HEK293 (cell line): ENCODE results near the gene METTL14.

ENCODE experiments used
- CTCF ChIA-PET: fragments of 350-600 bp; formaldehyde crosslinking; extraction: SDS; loops from one replicate; lab custom pipeline; 2021; ENCODE audit warnings: antibody characterized with exemption; lab: Yijun Ruan, JAX
- POLR2A ChIA-PET: fragments of 300-600 bp; formaldehyde crosslinking; extraction: SDS; loops from one replicate; lab custom pipeline; 2020; ENCODE audit warnings: antibody characterized with exemption, inconsistent platforms; lab: Yijun Ruan, JAX
- H3K27ac ChIP-seq: fragments of 200-500 bp; sonication (Bioruptor generic); 2 replicates; pipeline ENCODE4 v1.5.1; 2014; ENCODE audit warnings: low read depth, low read length, control low read depth, inconsistent platforms; ENCODE audit errors: extremely low read depth
- H3K36me3 ChIP-seq, 2 experiments: fragments of 200-500 bp in 1 of 2; sonication (Bioruptor generic) in 1 of 2; 1 replicate in 1 of 2; 2 replicates in 1 of 2; pipeline ENCODE4 v1.5.1; 2014 to 2017; ENCODE audit warnings: inconsistent platforms in 2 of 2, low read length in 2 of 2; ENCODE audit not compliant: control insufficient read depth in 2 of 2, insufficient read depth in 1 of 2
- H3K4me1 ChIP-seq: fragments of 200-500 bp; sonication (Bioruptor generic); 2 replicates; pipeline ENCODE4 v1.5.1; 2014; ENCODE audit warnings: mild to moderate bottlenecking, low read length, inconsistent platforms; ENCODE audit not compliant: control insufficient read depth, insufficient read depth
- H3K4me3 ChIP-seq: 2 replicates; pipeline ENCODE4 v1.5.1; 2011; ENCODE audit warnings: low read depth, mild to moderate bottlenecking, control low read depth, low read length, moderate library complexity
- H3K9me3 ChIP-seq: fragments of 200-500 bp; sonication (Bioruptor generic); 2 replicates; pipeline ENCODE4 v1.5.1; 2014; ENCODE audit warnings: low read depth, low read length, inconsistent platforms; ENCODE audit not compliant: control insufficient read depth, insufficient read depth
- BCL11A ChIP-seq: fragments of 450-650 bp; formaldehyde crosslinking; IDR thresholded peaks from 2 replicates; pipeline ENCODE4 v1.5.1; 2016; ENCODE audit warnings: low read depth, missing biosample characterization, missing genetic modification characterization
- SETDB1 ChIP-seq: IDR thresholded peaks from one replicate; pipeline ENCODE4 v1.6.1; 2017; ENCODE audit warnings: mild to moderate bottlenecking, low read length, moderate library complexity, mixed read lengths; ENCODE audit not compliant: insufficient read length
- ZBTB21 ChIP-seq: fragments of 450-650 bp; formaldehyde crosslinking; IDR thresholded peaks from 2 replicates; pipeline ENCODE4 v1.5.1; 2017; ENCODE audit warnings: missing biosample characterization, missing genetic modification characterization
- ZNF394 ChIP-seq: fragments of 450-650 bp; formaldehyde crosslinking; IDR thresholded peaks from 2 replicates; pipeline ENCODE4 v1.5.1; 2016; ENCODE audit warnings: missing biosample characterization, missing genetic modification characterization, mild to moderate bottlenecking, moderate library complexity, borderline replicate concordance
- ZNF571 ChIP-seq: fragments of 450-650 bp; formaldehyde crosslinking; IDR thresholded peaks from 2 replicates; pipeline ENCODE4 v1.5.0; 2017; ENCODE audit warnings: missing biosample characterization, missing genetic modification characterization
- ZNF600 ChIP-seq: fragments of 450-650 bp; formaldehyde crosslinking; IDR thresholded peaks from 2 replicates; pipeline ENCODE4 v1.5.1; 2016; ENCODE audit warnings: missing biosample characterization, missing genetic modification characterization
- ZNF621 ChIP-seq: fragments of 450-650 bp; formaldehyde crosslinking; IDR thresholded peaks from 2 replicates; pipeline ENCODE4 v1.5.1; 2017; ENCODE audit warnings: missing biosample characterization, missing genetic modification characterization
- ZNF654 ChIP-seq: fragments of 450-650 bp; formaldehyde crosslinking; IDR thresholded peaks from 2 replicates; pipeline ENCODE4 v1.5.1; 2016; ENCODE audit warnings: low read depth, missing biosample characterization, missing genetic modification characterization
- ZNF76 ChIP-seq: fragments of 450-650 bp; formaldehyde crosslinking; IDR thresholded peaks from 2 replicates; pipeline ENCODE4; 2016; ENCODE audit warnings: low read depth, missing biosample characterization, missing genetic modification characterization, borderline replicate concordance
- ZNF768 ChIP-seq: fragments of 450-650 bp; formaldehyde crosslinking; IDR thresholded peaks from 2 replicates; pipeline ENCODE4 v1.5.1; 2018; ENCODE audit warnings: missing biosample characterization, mild to moderate bottlenecking, missing genetic modification characterization
- TF ChIP-seq, protein P1 (sequence below): fragments of 450-650 bp; formaldehyde crosslinking; IDR thresholded peaks from 2 replicates; pipeline ENCODE4 v1.5.1; 2016; ENCODE audit warnings: missing biosample characterization, missing genetic modification characterization
- TF ChIP-seq, protein P2 (sequence below): fragments of 450-650 bp; formaldehyde crosslinking; IDR thresholded peaks from 2 replicates; pipeline ENCODE4 v1.5.1; 2016; ENCODE audit warnings: missing biosample characterization, missing genetic modification characterization
- TF ChIP-seq, protein P3 (sequence below): fragments of 450-650 bp; formaldehyde crosslinking; IDR thresholded peaks from 2 replicates; pipeline ENCODE4 v1.5.1; 2016; ENCODE audit warnings: missing biosample characterization, missing genetic modification characterization
- TF ChIP-seq, protein P4 (sequence below): fragments of 450-650 bp; formaldehyde crosslinking; IDR thresholded peaks from 2 replicates; pipeline ENCODE4 v1.5.1; 2016; ENCODE audit warnings: missing biosample characterization, missing genetic modification characterization, borderline replicate concordance
- TF ChIP-seq, protein P5 (sequence below): fragments of 450-650 bp; formaldehyde crosslinking; IDR thresholded peaks from 2 replicates; pipeline ENCODE4 v1.5.1; 2016; ENCODE audit warnings: missing biosample characterization, missing genetic modification characterization

METTL14 gene

DNA sequence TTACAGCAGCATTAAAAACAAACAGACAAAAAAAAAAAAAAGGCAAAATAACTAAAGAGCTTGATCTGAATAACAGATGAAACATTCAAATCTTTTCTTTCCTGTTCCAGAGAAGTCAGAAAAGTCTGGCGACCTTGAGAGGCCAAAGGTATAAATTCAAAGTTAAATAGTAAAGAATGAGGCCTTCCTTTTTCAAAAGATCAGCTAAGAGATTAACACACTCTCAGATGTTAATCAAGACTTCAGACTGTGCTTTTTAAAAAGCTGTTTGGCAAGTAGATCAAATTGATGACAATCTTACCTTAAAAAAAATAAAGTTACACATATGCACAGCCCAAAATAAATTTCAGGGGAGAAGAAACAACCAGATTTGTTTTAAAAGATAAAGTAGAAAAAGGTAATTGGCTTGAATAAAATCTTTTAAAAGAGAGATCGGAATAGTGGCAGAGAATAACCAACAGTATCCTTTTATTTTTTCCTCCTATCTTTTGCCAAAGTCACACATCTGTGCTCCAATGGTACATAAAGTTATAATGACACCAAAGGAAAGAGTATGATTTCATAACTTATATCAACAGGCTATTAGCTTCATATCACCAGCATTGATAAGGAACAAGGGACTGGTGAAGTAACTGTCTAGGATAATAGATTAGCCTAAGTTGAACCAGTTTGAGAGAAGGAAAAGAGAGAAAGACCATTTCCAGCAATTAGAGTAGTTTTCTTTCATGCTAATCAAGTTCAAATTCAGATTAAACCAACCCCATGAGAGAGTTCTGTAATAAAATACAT, 70.4 kb downstream of the METTL14 start:
- Histone ChIP-seq H3K9me3 (no peaks in the 10 kb centered on the region), H3K27ac (no peak overlapping the region), H3K4me1 (no peaks in the 10 kb centered on the region; the same call in 1 of the 2 replicates), H3K36me3 (peaks cover 0 to 22% of the 10 kb centered on the region in 2 experiments; a peak in 1 of 3 replicates), H3K4me3 (no peak overlapping the region)
- no peak for TF ChIP-seq ZNF621 (tag by site-specific recombination)
- TF ChIP-seq, protein P1, sequence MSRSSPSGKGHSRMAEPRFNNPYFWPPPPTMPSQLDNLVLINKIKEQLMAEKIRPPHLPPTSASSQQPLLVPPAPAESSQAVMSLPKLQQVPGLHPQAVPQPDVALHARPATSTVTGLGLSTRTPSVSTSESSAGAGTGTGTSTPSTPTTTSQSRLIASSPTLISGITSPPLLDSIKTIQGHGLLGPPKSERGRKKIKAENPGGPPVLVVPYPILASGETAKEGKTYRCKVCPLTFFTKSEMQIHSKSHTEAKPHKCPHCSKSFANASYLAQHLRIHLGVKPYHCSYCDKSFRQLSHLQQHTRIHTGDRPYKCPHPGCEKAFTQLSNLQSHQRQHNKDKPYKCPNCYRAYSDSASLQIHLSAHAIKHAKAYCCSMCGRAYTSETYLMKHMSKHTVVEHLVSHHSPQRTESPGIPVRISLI (tag by site-specific recombination), result no peak
- ChIA-PET CTCF (interaction anchor here (0.7 to 1.1 kb wide), 2 partner anchors 14 to 464 kb away, joined by 3 to 6 read pairs; no protein-coding TSS in a partner anchor), POLR2A (no interaction called here)

DNA sequence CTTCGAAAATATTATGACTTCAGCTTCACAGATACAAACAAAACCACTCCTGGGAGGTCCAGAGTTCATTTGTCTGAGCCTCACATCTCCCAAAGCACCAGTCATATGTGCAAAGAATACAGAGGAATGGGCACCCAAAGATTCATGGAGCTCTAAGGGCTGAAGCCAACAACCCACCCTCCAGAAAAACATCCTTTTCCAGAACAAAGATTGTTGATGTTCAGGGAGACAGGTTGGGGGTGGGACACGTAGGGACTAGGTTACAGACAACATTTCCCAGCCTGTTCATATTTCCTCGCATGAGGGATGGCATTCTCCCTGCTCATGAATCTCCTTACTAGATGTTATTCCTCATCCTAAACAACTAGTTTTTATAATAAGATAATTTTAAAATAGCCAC, 71.2 kb downstream of the METTL14 start:
- Histone ChIP-seq H3K4me1 (no peaks in the 10 kb centered on the region; the same call in 1 of the 2 replicates), H3K36me3 (peaks cover 0 to 24% of the 10 kb centered on the region in 2 experiments; a peak in 1 of 3 replicates), H3K9me3 (no peaks in the 10 kb centered on the region), H3K27ac (no peak overlapping the region), H3K4me3 (no peak overlapping the region)
- ChIA-PET POLR2A (no interaction called here), CTCF (no interaction called here)
- TF ChIP-seq, protein P2, sequence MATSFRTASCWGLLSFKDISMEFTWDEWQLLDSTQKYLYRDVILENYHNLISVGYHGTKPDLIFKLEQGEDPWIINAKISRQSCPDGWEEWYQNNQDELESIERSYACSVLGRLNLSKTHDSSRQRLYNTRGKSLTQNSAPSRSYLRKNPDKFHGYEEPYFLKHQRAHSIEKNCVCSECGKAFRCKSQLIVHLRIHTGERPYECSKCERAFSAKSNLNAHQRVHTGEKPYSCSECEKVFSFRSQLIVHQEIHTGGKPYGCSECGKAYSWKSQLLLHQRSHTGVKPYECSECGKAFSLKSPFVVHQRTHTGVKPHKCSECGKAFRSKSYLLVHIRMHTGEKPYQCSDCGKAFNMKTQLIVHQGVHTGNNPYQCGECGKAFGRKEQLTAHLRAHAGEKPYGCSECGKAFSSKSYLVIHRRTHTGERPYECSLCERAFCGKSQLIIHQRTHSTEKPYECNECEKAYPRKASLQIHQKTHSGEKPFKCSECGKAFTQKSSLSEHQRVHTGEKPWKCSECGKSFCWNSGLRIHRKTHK (tag by site-specific recombination), result no peak
- no peak for TF ChIP-seq ZBTB21 (tag by site-specific recombination)
- TF ChIP-seq, protein P3, sequence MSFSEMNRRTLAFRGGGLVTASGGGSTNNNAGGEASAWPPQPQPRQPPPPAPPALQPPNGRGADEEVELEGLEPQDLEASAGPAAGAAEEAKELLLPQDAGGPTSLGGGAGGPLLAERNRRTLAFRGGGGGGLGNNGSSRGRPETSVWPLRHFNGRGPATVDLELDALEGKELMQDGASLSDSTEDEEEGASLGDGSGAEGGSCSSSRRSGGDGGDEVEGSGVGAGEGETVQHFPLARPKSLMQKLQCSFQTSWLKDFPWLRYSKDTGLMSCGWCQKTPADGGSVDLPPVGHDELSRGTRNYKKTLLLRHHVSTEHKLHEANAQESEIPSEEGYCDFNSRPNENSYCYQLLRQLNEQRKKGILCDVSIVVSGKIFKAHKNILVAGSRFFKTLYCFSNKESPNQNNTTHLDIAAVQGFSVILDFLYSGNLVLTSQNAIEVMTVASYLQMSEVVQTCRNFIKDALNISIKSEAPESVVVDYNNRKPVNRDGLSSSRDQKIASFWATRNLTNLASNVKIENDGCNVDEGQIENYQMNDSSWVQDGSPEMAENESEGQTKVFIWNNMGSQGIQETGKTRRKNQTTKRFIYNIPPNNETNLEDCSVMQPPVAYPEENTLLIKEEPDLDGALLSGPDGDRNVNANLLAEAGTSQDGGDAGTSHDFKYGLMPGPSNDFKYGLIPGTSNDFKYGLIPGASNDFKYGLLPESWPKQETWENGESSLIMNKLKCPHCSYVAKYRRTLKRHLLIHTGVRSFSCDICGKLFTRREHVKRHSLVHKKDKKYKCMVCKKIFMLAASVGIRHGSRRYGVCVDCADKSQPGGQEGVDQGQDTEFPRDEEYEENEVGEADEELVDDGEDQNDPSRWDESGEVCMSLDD (tag by site-specific recombination), result no peak
- TF ChIP-seq ZNF654, result no peak
- TF ChIP-seq ZNF768 (tag by site-specific recombination), result no peak
- no peak for TF ChIP-seq SETDB1
- TF ChIP-seq ZNF76 (tag by site-specific recombination), result no peak
- no peak for TF ChIP-seq ZNF600 (tag by site-specific recombination)
- no peak for TF ChIP-seq BCL11A (tag by site-specific recombination)
- TF ChIP-seq ZNF394, result no peak
- TF ChIP-seq, protein P4, sequence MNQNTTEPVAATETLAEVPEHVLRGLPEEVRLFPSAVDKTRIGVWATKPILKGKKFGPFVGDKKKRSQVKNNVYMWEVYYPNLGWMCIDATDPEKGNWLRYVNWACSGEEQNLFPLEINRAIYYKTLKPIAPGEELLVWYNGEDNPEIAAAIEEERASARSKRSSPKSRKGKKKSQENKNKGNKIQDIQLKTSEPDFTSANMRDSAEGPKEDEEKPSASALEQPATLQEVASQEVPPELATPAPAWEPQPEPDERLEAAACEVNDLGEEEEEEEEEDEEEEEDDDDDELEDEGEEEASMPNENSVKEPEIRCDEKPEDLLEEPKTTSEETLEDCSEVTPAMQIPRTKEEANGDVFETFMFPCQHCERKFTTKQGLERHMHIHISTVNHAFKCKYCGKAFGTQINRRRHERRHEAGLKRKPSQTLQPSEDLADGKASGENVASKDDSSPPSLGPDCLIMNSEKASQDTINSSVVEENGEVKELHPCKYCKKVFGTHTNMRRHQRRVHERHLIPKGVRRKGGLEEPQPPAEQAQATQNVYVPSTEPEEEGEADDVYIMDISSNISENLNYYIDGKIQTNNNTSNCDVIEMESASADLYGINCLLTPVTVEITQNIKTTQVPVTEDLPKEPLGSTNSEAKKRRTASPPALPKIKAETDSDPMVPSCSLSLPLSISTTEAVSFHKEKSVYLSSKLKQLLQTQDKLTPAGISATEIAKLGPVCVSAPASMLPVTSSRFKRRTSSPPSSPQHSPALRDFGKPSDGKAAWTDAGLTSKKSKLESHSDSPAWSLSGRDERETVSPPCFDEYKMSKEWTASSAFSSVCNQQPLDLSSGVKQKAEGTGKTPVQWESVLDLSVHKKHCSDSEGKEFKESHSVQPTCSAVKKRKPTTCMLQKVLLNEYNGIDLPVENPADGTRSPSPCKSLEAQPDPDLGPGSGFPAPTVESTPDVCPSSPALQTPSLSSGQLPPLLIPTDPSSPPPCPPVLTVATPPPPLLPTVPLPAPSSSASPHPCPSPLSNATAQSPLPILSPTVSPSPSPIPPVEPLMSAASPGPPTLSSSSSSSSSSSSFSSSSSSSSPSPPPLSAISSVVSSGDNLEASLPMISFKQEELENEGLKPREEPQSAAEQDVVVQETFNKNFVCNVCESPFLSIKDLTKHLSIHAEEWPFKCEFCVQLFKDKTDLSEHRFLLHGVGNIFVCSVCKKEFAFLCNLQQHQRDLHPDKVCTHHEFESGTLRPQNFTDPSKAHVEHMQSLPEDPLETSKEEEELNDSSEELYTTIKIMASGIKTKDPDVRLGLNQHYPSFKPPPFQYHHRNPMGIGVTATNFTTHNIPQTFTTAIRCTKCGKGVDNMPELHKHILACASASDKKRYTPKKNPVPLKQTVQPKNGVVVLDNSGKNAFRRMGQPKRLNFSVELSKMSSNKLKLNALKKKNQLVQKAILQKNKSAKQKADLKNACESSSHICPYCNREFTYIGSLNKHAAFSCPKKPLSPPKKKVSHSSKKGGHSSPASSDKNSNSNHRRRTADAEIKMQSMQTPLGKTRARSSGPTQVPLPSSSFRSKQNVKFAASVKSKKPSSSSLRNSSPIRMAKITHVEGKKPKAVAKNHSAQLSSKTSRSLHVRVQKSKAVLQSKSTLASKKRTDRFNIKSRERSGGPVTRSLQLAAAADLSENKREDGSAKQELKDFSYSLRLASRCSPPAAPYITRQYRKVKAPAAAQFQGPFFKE (tag by site-specific recombination), result no peak
- no peak for TF ChIP-seq ZNF571
- TF ChIP-seq, protein P5, sequence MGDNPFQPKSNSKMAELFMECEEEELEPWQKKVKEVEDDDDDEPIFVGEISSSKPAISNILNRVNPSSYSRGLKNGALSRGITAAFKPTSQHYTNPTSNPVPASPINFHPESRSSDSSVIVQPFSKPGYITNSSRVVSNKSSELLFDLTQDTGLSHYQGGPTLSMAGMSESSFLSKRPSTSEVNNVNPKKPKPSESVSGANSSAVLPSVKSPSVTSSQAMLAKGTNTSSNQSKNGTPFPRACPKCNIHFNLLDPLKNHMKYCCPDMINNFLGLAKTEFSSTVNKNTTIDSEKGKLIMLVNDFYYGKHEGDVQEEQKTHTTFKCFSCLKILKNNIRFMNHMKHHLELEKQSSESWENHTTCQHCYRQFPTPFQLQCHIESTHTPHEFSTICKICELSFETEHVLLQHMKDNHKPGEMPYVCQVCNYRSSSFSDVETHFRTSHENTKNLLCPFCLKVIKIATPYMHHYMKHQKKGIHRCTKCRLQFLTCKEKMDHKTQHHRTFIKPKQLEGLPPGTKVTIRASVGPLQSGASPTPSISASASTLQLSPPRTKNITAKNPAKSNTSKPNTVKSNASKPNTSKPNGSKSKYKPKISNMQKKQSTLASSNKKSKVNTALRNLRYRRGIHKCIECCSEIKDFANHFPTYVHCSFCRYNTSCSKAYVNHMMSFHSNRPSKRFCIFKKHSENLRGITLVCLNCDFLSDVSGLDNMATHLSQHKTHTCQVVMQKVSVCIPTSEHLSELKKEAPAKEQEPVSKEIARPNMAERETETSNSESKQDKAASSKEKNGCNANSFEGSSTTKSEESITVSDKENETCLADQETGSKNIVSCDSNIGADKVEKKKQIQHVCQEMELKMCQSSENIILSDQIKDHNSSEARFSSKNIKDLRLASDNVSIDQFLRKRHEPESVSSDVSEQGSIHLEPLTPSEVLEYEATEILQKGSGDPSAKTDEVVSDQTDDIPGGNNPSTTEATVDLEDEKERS, result no peak
